Hematopoietic multipotent progenitor cell treated with erythropoietin and hydrocortisone succinate and interleukin-3 and kit ligand, for 6 days (in vitro differentiated cells): Measurements from ENCODE around the gene CBL.
A peak's percentile ranks its signal among the peaks of the same experiment; 100 is the strongest.
"Not testable (repeated sequence)": the region's sequence is repeated elsewhere in the genome, so short reads cannot be mapped to it uniquely, and the experiment has no call there.

Experiments
- DNase-seq: peaks from one replicate; pipeline ENCODE4 v3.0.0-alpha.2; 2015

Gene CBL

GRCh38 chr11:119205574-119206510, at the start of gene CBL:
TSS of gene CBL (plus strand) at chr11:119206339. CDS start at chr11:119206418, 79 bp downstream.
- peak; percentile 95 for DNase-seq

GRCh38 chr11:119156496-119156895, 49.6 kb upstream of the CBL start:
- no peak for DNase-seq

GRCh38 chr11:119157063-119157462, 49.1 kb upstream of the CBL start:
- DNase-seq = peak; percentile 48

GRCh38 chr11:119158467-119158866, 47.7 kb upstream of the CBL start:
- DNase-seq = no peak

GRCh38 chr11:119160151-119160550, 46.0 kb upstream of the CBL start:
- DNase-seq = no peak

- no peak for DNase-seq
Observed at GRCh38 chr11:119161871-119162270, 44.3 kb upstream of the CBL start.

GRCh38 chr11:119166368-119167076, 39.6 kb upstream of the CBL start:
- no peak for DNase-seq

GRCh38 chr11:119167077-119167458, 39.1 kb upstream of the CBL start:
- DNase-seq = not testable (repeated sequence)

GRCh38 chr11:119167933-119168332, 38.2 kb upstream of the CBL start:
- DNase-seq = no peak

GRCh38 chr11:119168471-119169281, 37.5 kb upstream of the CBL start, which contains the start of gene NLRX1:
TSS of gene NLRX1 (plus strand) at chr11:119168725. CDS start at chr11:119171404, 2,679 bp downstream.
- DNase-seq = peak; percentile 95

- peak; percentile 68 for DNase-seq
Observed at GRCh38 chr11:119169282-119169719, 36.8 kb upstream of the CBL start.

- peak; percentile 66 for DNase-seq
Observed at GRCh38 chr11:119172513-119172912, 33.6 kb upstream of the CBL start.

- no peak for DNase-seq
Observed at GRCh38 chr11:119173453-119173852, 32.7 kb upstream of the CBL start.

- peak; percentile 18 for DNase-seq
Observed at GRCh38 chr11:119175493-119176077, 30.6 kb upstream of the CBL start.

- no peak for DNase-seq
Observed at GRCh38 chr11:119178166-119178680, 27.9 kb upstream of the CBL start.

GRCh38 chr11:119179342-119179741, 26.8 kb upstream of the CBL start:
- no peak for DNase-seq

- DNase-seq = no peak
Observed at GRCh38 chr11:119179983-119180382, 26.2 kb upstream of the CBL start.

GRCh38 chr11:119180729-119181676, 25.1 kb upstream of the CBL start:
- no peak for DNase-seq

GRCh38 chr11:119181677-119182412, 24.3 kb upstream of the CBL start:
- DNase-seq = no peak

GRCh38 chr11:119184399-119184798, 21.7 kb upstream of the CBL start:
- not testable (repeated sequence) for DNase-seq
